ENCODE results near the gene C1QL4. TPM values are rescaled to one million over a fixed set of nuclear protein-coding genes. Genes with fewer than 3 reads are reported as not detected.

Gene C1QL4
- polyA plus RNA-seq, 1 donor (not counting 4 experiments of a cell fraction or from before 2014, with no cell fraction given): 0.07 TPM

DNA sequence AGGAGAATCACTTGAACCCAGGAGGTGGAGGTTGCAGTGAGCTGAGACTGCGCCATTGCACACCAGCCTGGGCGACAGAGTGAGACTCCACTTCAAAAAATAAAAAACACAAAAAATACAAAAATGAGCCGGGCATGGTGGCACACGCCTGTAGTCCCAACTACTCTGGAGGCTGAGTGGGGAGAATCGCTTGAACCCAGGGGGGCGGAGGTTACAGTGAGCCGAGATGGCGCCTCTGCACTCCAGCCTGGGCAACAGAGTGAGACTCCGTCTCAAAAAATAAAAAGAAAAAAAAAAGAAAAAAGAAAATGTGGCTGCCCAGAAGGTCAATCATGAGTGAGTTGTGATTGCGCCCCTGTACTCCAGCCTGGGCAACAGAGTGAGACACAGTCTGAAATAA is 18.9 kb upstream of the C1QL4 start:
- Histone ChIP-seq H3K4me1 (ENCODE audit: control insufficient read depth, extremely low read depth, insufficient read depth, low read length) (peaks cover 17% of the 10 kb centered on the region), H3K9me3 (ENCODE audit: control insufficient read depth, low read depth, low read length) (no peaks in the 10 kb centered on the region), H3K9me1 (ENCODE audit: control insufficient read depth, extremely low read depth, insufficient read depth, low read length) (no peaks in the 10 kb centered on the region), H3K27ac (ENCODE audit: control insufficient read depth, insufficient read depth, low read length) (no peak overlapping the region), H2AFZ (ENCODE audit: control insufficient read depth, low read length) (no peak overlapping the region), H3K36me3 (ENCODE audit: control insufficient read depth in 2 of 2, extremely low read depth in 1 of 2, insufficient read depth in 2 of 2, low read length in 2 of 2) (no peaks in the 10 kb centered on the region), H3K79me2 (ENCODE audit: control insufficient read depth, insufficient read depth, low read length) (no peaks in the 10 kb centered on the region), H3K9ac (ENCODE audit: control insufficient read depth, extremely low read depth, insufficient read depth, low read length) (no peak overlapping the region), H3K27me3 (ENCODE audit: control insufficient read depth, extremely low read depth, insufficient read depth, low read length) (no peaks in the 10 kb centered on the region), H4K20me1 (ENCODE audit: control insufficient read depth, extremely low read depth, insufficient read depth, low read length) (no peaks in the 10 kb centered on the region), H3K4me3 (ENCODE audit: control insufficient read depth in 2 of 3, extremely low read depth in 1 of 3, insufficient read depth in 2 of 3, low read depth in 1 of 3, low read length in 3 of 3) (no peak overlapping the region), H3K4me2 (ENCODE audit: control insufficient read depth, extremely low read depth, insufficient read depth, low read depth, low read length) (no peak overlapping the region)
- DNase-seq (ENCODE audit: low read depth, low spot score): no peak
- no peak for FAIRE-seq
- dilution Hi-C loops (cut with MboI; ENCODE audit: extremely low pct_ligation_motif_present, low sequenced_read_pairs): no loop called here
- no peak for TF ChIP-seq EZH2 (IDR thresholded peaks at IDR 0.05; ENCODE audit: low read length)
- TF ChIP-seq, protein P1, sequence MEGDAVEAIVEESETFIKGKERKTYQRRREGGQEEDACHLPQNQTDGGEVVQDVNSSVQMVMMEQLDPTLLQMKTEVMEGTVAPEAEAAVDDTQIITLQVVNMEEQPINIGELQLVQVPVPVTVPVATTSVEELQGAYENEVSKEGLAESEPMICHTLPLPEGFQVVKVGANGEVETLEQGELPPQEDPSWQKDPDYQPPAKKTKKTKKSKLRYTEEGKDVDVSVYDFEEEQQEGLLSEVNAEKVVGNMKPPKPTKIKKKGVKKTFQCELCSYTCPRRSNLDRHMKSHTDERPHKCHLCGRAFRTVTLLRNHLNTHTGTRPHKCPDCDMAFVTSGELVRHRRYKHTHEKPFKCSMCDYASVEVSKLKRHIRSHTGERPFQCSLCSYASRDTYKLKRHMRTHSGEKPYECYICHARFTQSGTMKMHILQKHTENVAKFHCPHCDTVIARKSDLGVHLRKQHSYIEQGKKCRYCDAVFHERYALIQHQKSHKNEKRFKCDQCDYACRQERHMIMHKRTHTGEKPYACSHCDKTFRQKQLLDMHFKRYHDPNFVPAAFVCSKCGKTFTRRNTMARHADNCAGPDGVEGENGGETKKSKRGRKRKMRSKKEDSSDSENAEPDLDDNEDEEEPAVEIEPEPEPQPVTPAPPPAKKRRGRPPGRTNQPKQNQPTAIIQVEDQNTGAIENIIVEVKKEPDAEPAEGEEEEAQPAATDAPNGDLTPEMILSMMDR (optimal IDR thresholded peaks at IDR 0.05 in 1 of 3, IDR thresholded peaks at IDR 0.05 in 1 of 3, conservative IDR thresholded peaks at IDR 0.05 in 1 of 3; ENCODE audit: extremely low read depth in 1 of 3, insufficient read depth in 2 of 3, low read length in 3 of 3): no peak

DNA sequence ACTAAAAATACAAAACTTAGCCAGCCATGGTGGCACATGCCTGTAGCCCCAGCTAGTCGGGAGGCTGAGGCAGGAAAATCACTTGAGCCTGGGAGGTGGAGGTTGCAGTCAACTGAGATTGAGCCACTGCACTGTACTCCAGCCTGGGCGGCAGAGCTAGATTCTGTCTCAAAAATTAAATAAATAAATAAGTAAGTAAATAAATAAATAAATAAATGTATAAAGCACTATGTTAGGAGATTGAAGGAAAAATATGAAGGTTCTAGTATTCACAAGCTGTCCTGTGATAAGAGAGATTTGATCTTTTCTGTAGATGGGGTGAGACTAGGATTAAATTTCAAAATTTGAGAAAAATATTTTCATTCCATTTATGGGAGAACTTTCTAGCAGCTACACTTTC is 15.4 kb upstream of the C1QL4 start:
- Histone ChIP-seq H3K36me3 (ENCODE audit: control insufficient read depth in 2 of 2, extremely low read depth in 1 of 2, insufficient read depth in 2 of 2, low read length in 2 of 2) (no peaks in the 10 kb centered on the region), H3K9me1 (ENCODE audit: control insufficient read depth, extremely low read depth, insufficient read depth, low read length) (no peaks in the 10 kb centered on the region), H4K20me1 (ENCODE audit: control insufficient read depth, extremely low read depth, insufficient read depth, low read length) (no peaks in the 10 kb centered on the region), H3K4me3 (ENCODE audit: control insufficient read depth in 2 of 3, extremely low read depth in 1 of 3, insufficient read depth in 2 of 3, low read depth in 1 of 3, low read length in 3 of 3) (no peak overlapping the region), H3K9me3 (ENCODE audit: control insufficient read depth, low read depth, low read length) (no peaks in the 10 kb centered on the region), H2AFZ (ENCODE audit: control insufficient read depth, low read length) (no peak overlapping the region), H3K4me1 (ENCODE audit: control insufficient read depth, extremely low read depth, insufficient read depth, low read length) (peaks cover 2% of the 10 kb centered on the region), H3K4me2 (ENCODE audit: control insufficient read depth, extremely low read depth, insufficient read depth, low read depth, low read length) (no peak overlapping the region), H3K79me2 (ENCODE audit: control insufficient read depth, insufficient read depth, low read length) (no peaks in the 10 kb centered on the region), H3K27me3 (ENCODE audit: control insufficient read depth, extremely low read depth, insufficient read depth, low read length) (peaks cover 19% of the 10 kb centered on the region), H3K27ac (ENCODE audit: control insufficient read depth, insufficient read depth, low read length) (no peak overlapping the region), H3K9ac (ENCODE audit: control insufficient read depth, extremely low read depth, insufficient read depth, low read length) (no peak overlapping the region)
- TF ChIP-seq EZH2 (IDR thresholded peaks at IDR 0.05; ENCODE audit: low read length): no peak
- dilution Hi-C loops (cut with MboI; ENCODE audit: extremely low pct_ligation_motif_present, low sequenced_read_pairs): no loop called here
- FAIRE-seq (no peak), DNase-seq (ENCODE audit: low read depth, low spot score) (no peak)

DNA sequence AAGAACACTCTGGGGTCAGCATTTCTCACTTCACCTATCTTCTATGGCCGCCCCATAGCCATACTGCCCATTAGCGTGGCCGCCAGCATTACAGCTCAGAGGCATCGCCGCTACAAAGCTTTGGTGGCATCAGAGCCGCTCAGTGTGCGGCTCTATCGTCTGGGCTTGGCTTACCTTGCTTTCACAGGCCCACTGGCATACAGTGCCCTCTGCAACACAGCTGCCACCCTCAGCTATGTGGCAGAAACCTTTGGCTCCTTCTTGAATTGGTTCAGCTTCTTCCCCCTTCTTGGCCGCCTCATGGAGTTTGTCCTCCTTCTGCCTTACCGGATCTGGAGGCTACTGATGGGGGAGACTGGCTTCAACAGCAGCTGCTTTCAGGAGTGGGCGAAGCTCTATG is 12.3 kb upstream of the C1QL4 start:
- FAIRE-seq: no peak
- H3K4me1 ChIP-seq (ENCODE audit: control insufficient read depth, extremely low read depth, insufficient read depth, low read length): peaks cover 16% of the 10 kb centered on the region
- no peak overlapping the region for H2AFZ ChIP-seq (ENCODE audit: control insufficient read depth, low read length)
- dilution Hi-C loops (cut with MboI; ENCODE audit: extremely low pct_ligation_motif_present, low sequenced_read_pairs): no loop called here
- no peak overlapping the region for H3K4me3 ChIP-seq (ENCODE audit: control insufficient read depth in 2 of 3, extremely low read depth in 1 of 3, insufficient read depth in 2 of 3, low read depth in 1 of 3, low read length in 3 of 3)
- TF ChIP-seq, protein P1 (optimal IDR thresholded peaks at IDR 0.05 in 1 of 3, IDR thresholded peaks at IDR 0.05 in 1 of 3, conservative IDR thresholded peaks at IDR 0.05 in 1 of 3; ENCODE audit: extremely low read depth in 1 of 3, insufficient read depth in 2 of 3, low read length in 3 of 3): no peak
- no peak for TF ChIP-seq EZH2 (IDR thresholded peaks at IDR 0.05; ENCODE audit: low read length)
- DNase-seq (ENCODE audit: low read depth, low spot score): no peak
- peaks cover 49% of the 10 kb centered on the region for H3K27me3 ChIP-seq (ENCODE audit: control insufficient read depth, extremely low read depth, insufficient read depth, low read length)
- H3K9me1 ChIP-seq (ENCODE audit: control insufficient read depth, extremely low read depth, insufficient read depth, low read length): no peaks in the 10 kb centered on the region
- no peak overlapping the region for H3K27ac ChIP-seq (ENCODE audit: control insufficient read depth, insufficient read depth, low read length)
- no peaks in the 10 kb centered on the region for H3K9me3 ChIP-seq (ENCODE audit: control insufficient read depth, low read depth, low read length)
- no peaks in the 10 kb centered on the region for H4K20me1 ChIP-seq (ENCODE audit: control insufficient read depth, extremely low read depth, insufficient read depth, low read length)
- no peak overlapping the region for H3K9ac ChIP-seq (ENCODE audit: control insufficient read depth, extremely low read depth, insufficient read depth, low read length)
- H3K4me2 ChIP-seq (ENCODE audit: control insufficient read depth, extremely low read depth, insufficient read depth, low read depth, low read length): no peak overlapping the region
- no peaks in the 10 kb centered on the region for H3K79me2 ChIP-seq (ENCODE audit: control insufficient read depth, insufficient read depth, low read length)
- H3K36me3 ChIP-seq (ENCODE audit: control insufficient read depth in 2 of 2, extremely low read depth in 1 of 2, insufficient read depth in 2 of 2, low read length in 2 of 2): no peaks in the 10 kb centered on the region

All from keratinocyte (primary cell).